H4 (cell line): ENCODE data around the gene CPLX1. TPM values are rescaled to one million over a fixed set of nuclear protein-coding genes. Genes with fewer than 3 reads are reported as not detected.

Experiments
- DNase-seq: peaks from one replicate; pipeline ENCODE4 v3.0.0-alpha.2; 2015; ENCODE audit warnings: low spot score
- total RNA-seq: library from RNA; depleted of rRNA; stranded (reverse); fragments of >200 nt; shearing (Covaris generic); gene quantifications from 2 replicates; pipeline ENCODE4 v1.2.3, GENCODE V29; 2014

The CPLX1 gene
- total RNA-seq, 1 experiment from 2014 or later = 0.17 TPM

DNA sequence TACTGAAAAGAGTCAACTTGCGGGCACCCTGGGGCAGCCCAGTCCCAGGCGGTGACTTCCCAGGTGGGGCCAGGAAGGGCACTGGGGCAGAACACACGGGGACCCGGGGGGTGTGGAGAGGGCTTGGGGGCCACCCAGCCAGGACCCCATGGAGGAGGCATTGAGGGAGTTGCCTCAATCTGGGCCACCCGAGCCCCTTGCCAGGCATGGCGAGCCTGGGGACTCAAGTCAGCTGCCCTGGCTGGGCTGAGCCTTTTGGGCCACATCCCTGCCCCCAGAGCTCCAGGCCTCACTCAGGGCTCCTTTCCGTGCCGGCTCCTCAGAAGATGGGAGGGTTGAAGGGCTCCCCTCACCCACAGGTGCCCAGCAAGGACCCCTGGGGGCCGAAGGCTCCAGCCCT is 6.6 kb upstream of the CPLX1 start:
- no peak for DNase-seq

DNA sequence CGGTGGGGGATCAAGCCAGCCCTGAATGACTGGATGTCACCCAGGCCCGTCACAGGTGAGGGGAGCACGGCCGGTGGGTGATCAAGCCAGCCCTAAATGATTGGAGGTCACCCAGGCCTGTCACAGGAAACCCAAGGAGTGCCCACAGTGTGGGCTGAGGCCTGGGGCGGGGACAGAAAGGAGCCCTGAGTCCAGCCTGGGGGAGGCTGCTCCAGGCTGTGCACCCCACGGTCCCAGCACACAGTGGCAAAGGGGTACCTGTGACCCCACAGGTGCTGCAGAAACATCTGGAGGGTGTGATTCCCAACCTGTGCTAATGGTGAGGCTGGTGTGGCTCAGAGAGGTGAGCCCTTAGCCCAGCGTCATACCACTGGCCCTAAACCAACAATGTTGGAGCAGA is 6.2 kb upstream of the CPLX1 start:
- no peak for DNase-seq

DNA sequence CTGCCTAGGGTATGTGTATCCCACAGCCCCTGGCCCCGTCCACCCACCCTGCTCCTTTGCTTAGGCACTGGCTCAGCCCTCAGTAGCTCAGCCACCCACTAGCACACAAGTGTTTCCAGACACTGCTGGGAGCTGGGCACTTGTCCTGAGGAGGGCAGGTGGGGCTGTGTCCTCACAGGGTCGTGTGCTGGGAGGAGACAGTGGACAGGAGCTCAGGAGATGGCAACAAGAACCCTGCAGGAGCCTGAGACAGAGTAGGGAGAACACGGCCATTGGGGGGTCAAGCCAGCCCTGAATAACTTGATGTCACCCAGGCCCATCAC is 5.5 kb upstream of the CPLX1 start:
- DNase-seq = no peak

DNA sequence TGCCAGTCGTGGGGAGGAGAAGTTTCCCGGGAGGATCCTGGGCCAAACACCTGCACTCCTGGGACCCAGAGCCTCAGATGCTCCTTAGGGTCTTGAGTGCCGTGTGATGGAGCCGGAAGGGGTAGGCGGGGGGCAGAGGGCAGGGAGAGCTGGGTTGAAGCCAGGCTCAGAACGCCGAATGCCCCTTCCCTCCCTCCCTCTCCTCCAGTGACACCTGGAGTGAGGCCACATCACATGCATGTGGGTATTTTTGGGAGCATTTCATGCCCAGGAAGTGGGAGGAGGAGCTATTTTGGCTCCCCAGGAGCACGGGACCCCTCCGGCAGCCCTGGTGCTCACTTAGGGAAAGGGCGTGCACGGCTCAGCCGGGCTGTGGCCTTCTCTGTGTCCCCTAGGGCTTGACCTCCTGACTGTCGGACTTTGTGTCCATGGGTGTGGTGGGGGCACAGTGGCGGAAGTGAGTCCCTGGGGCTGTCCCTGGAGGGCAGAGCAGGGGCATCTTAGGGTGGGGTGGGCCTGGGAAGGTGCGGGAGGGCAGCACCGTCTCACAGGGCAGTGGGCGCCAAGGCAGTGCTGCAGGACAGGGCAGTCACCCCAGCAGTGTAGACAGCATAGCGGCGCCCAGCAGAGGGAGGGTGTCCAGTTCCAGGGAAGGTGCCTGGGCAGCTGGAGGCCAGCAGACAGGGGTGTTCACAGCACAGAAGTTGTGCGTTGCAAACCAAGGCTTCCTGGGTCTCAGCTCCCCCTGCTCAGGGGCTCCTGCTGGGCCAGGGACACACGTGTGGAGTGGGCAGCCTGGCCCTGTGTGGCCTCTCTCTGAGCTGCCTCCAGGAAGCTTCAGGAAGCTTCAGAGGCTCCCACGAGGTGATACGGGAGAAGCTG is 4.9 kb upstream of the CPLX1 start:
- no peak for DNase-seq

DNA sequence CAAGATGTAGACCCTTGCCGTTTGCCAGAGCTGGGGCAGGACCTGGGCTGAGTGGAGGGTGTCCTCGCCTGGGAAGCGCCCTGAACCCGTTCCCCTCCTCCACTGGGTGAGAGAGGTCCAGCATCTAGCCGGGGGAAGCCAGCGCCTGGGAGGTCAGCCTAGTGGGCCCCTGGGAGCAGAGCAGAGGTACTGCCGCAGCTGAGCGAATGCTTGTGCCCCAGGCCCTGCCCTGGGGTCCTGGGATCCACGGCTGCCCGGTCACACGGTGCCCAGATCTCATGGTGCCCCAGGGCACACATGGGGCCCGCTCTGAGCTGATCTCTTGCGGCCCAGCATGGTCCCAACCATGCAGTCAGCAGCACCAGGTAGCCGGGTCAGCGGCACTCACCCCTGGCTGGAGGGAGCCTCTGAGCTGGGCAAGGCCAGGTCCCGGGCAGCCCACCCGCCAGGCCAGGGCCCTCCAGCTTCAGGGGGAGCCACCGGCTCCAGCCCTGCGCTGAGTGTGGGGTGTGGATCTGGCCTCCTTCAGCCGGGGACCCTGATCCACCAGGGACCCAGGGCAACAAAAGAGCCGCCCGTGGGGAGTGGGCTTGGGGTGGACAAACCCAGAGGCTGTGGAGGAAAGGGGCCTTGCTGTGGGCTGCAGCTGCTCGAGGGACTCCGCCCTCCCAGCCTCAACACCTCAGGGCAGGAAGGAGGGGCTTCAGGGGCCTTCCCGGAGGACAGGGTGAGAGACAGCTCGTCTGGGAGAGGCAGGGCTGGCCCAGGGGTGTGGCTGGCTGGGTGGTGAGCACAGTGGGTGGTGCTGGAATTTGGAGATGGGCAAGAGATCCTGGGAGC is 4.1 kb upstream of the CPLX1 start:
- DNase-seq = no peak

DNA sequence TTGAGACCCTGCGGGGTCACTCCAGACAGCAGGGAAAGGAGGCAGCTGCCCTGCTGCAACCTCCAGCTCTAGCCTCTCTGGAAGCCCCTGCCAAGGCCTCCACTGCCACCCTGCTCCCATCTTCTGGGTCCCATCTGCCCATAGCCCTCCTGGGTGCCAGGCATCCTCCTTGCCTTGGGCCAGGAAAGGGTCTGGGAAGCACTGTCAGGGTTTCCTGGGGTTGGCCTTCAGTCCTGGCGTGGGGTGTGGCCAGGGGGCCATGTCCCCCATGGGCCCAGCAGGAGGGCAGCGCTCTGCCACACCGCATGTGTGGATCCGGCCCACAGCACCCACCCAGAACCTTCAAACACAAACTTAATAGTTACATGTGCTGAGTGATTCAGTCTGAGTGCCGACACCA is 3.4 kb upstream of the CPLX1 start:
- DNase-seq = no peak

DNA sequence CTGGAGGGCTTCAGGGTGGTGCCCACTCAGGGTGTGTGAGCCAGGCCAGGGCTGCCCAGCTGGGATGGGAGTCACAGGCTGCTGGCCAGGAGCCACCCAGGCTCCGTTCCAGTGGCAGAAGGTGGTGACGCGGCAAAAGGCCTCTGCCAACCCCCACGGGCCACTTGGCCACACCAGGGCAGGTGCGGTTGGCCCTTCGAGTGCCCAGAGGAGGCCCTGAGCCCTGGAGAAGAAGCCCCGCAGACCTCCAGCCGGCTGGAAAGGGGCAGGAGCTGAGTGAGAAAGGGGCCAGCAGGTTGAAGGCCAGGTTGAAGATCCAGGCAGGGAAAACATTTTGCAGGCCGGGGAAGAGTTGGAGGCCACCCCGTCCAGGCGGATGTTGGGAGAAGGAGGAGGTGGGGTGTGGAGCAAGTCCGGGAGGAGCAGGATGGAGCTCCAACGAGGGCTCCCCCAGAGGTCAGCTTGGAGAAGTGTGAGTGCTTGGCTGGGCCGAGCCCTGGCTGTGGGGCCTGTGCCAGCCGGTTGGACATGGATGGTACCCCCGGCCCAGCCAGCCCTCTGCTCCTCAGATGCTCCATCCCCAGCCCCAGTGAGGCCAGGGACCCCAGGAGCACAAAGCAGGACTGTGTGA is 2.8 kb upstream of the CPLX1 start:
- DNase-seq = no peak

DNA sequence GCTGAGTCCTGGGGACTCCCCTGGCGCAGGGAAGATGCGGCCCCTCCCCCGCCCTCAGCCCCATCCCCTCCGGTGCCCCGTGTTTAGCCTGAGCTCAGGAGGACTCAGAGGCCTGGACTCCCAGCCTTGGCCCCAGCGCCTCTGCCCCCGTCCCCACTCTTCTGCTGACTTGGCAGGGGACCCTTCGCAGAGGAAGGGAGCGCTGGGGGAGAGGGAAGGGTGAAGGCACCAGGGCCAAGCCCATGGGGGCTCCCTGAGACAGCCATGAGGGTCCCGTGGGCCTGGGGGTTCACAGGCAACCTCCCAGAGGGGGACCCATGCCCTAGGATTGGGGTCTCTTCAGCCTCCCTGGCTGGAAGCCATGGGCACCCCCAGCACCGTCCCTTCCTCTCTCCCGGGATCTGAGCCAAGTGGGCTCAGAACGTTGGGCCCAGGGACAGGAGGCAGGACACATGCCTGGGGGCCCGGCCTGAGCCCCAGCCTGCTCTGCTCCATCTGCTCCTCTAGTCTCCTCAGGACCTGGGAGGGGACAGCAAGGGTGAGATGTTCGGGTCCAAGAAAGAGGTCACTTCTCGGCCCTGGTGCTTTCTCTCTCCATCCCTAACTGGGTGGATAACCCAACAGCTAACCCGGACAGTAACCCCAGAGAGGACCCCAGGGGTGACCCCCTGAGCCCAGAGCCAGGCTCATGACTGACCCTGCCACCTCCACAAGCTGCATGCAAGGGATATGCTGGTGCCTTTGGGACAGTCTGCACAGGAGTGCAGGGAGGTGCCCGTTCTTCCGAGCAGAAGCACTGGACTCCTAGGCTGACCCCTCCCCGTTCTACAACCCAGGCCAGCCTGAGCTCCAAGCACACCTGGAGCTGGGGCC is 1.5 kb upstream of the CPLX1 start:
- no peak for DNase-seq

DNA sequence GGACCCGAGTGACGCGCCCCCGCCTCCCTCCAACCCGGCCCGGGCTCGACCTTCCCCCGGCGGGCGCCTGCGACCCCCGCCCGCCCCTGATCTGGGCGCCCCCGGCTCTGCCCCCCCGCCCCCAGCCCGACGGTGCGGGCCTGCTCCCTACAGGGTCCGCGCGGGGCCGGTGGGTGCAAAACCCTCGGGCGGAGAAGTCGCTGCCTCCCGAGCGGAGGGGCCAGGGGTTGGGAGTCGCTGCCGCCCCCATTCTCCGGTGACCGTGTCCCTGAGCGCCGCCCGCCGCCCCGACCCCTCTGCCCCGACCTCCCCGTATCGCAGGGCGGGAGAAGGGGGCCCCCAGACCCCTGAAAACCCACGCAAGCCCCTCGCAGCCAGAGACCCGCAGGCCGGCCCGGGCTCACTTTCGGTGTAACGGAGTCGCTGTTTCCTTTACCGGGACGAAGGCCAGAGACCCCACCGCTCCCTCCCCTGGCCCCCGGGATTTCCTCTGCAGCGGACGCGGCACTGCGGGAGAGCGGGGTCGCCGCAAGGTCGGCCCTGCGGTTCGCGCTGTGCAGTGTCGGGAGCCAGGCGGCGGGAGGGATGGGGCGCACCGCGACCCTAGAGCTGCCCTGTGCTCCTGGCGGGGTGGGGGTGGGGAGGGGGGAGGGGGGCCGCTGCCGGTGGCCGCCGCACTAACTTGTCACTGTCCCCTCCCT is 729 bp upstream of the CPLX1 start:
- DNase-seq = no peak

DNA sequence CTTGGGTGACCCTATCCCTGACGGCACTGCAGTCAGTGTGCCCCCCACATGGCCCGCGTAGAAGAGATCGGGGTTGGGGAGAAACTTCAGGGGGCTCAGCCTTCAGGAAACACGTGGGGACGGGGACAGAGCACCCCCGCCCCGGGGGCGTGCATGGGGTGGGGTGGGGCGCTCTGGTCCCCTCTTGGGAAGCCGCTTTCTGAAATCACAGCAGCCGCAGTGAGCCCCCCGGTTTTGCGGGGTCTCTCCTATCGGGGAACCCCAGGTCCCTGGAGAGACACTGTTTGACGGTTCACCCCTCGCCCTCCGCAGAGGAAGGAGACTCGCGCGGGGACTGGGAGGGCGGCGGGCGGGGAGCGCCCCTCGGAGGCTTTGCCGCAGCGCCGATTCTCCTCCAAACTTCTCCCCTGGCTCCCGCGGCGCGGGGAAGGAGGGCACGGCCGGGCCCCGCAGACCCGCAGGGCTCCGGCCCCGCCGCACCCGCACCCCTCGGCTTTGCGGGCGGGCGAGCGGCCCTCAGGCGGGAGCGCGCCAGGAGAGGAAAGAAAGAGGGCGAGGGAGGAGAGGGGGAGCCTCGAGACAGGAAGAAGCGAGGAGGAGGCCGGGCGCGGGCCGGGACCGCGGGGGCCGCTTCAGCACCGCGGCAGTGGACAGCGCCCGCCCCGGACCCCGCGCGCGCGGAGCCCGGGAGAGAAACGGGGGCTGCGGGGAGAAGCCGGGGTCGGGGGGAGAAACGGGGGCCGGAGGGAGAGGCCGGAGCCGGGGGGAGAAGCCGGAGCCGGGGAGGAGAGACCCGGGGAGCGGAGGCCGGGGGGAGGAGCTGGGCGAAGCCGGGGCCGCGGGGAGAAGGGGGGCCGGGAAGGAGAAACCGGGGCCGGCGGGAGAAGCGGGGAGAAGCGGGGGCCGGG is 612 bp downstream of the CPLX1 start:
- no peak for DNase-seq

DNA sequence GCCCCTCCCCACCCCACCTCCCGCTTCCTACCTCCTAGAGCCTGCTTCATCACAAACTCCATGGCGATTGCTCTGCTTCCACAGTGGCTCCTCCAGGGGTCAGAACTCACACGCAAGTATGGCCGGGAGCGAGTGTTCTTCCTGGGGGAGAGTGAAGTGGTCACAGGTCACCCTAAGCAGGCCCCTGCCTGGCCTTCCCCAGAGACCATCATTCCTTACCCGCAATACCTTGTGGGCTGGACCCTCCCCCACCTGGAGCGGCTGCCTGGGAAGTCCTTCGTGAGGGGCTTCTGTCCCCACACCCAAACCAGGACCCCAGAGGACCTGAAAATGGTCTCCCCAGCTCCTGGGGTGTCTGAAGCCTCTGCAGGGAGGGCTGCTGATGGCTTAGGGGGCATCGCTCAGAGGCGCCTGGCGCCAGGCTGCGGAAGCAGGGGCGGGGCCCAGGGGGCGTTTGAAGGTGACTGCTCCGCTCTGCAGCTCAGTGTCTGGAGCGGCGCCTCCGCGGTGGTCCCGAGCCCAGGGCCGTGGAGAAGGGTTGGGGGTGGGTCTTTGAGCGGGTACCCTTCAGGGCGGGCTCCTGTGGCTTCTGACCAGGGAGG is 1.4 kb downstream of the CPLX1 start:
- DNase-seq = no peak

DNA sequence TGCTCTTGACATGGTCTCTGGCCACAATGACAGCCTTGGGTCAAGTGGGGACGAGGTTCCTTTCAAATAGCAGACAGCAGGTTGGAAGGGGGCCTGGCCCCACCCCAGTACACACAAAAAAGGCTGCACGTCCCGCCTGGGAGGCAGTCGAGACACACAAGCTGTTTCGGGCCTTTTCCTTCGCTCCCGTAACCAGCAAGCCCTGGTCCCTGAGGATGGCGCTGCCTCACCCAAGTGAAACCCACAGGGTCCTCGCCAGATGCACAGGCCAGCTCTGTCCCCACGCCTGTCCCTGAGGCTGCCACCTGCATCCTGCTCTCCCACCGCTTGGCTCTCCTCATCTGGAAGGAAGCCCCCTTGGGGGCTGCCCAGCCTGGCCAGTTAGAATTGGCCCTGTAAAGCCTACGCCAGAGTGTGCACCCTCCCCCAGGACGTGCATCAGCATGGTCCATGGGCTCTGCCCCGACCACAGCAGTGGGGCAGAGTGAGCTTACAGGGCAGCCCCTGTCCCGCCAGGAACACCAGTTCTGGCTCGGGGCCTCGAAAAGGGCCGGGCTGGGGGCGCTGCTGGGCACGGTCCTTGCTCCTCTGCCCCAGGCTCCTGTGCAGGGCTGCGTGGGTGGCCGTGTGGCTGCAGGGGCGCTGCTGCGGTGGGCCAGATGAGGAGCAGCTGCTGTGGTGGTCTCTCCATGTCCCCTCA is 2.0 kb downstream of the CPLX1 start:
- no peak for DNase-seq

DNA sequence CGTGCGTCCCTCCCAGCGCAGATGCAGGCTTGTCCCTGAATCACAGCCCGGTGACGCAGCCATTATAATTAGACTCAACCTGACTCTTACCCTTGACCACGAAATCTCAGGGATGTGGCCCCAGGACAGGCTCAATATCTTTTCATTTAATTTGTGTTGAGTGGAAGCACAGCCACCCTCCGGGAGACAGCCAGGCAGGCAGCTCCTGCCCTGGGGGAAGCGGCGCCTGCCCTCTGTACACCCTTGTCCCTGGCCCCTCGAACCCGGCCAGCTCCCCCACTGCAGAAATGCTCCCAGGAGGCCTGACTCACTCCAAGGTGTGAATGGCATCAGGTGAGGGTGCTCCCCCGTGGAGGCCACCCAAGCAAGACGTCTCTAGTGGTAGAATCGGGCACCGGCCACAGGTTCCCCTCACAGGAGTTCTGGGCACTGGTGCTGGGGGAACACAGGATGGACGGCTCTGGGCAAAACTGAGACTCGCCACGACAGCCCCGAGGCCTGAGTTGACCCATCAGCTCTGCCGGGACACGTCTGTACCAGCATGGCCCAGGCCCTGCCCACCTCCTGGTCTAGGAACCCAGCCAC is 2.7 kb downstream of the CPLX1 start:
- no peak for DNase-seq

DNA sequence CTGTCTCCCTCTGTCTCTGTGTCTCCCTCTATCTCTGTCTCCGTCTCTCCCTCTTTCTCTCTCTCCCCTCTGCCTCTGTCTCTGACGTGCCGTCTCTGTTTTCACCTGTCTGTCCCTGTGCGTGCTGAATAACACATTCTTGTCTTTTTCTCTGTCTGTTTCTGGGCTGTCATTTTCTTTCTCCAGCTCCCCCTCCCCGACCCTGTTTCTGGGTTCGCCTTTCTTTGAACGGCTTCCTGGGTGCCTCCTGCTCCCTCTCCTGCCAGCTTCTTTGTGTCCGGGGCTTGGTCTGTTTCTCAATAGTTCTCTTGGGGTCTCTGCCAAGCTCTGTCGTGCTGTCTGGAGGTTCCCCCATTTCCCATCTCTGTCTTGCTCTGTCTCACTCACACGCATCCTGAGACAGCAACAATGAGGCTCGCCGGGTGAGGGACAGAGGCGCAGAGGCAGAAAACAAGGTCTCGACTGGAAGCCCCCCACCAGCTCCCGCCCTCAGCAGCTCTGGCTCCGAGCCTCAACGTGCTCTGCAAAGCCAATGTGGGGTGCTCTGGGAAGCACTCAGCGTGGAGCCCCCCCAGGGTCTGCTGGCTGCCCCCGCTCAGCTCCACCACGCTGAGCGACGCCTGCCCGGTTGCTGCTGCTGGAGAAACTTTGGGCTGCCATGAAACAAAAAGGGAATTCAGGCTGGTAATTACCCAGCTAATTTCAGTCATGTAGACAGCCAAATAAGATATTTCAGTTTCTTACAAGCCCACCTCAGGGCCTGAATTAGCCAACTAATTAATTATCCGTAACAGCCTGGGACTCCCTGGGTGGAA is 3.4 kb downstream of the CPLX1 start:
- no peak for DNase-seq

DNA sequence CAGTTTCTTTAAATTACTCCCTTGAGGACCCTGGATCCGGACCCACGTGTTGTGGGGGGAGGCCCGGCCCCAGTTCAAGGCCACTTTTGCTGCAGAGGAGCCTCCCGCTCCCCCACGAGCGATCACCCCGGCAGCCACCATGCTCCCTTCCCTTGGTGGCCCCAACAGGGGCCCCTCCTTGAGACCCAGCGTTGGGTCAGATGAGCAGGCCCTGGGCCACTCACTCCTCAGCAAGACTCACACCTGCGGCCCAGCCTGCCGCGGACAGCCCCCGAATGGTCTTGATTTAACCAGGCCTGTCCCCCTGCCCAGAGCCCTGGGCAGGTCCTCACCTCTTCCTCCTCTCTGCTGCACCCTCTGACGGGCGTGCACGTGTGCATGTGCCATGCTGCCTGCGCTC is 4.3 kb downstream of the CPLX1 start:
- DNase-seq = no peak

DNA sequence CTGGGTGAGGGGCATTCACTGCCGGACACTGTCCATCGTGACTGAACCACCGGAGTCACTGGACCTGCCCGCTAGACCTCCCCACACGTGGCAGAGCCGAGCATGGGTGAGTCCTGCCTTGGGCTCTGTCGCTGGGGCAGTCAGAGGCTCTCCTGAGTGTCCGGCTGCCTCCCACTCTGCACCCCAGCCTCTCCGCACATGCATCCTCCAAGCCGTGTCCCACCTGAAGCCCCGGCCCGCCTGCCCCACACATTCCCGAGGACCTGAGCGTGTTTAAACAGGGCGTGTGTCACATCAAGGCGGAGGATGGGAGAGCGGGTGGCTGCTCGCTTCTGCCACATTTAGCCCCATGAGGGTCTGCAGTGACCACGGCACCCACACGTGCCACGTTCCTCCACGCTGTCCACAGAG is 4.7 kb downstream of the CPLX1 start:
- DNase-seq = no peak
